ENCODE data around the gene LY9.

GRCh38 chr1:160801836-160802580 is 6.0 kb downstream of the LY9 start:
- TF ChIP-seq, protein P1, sequence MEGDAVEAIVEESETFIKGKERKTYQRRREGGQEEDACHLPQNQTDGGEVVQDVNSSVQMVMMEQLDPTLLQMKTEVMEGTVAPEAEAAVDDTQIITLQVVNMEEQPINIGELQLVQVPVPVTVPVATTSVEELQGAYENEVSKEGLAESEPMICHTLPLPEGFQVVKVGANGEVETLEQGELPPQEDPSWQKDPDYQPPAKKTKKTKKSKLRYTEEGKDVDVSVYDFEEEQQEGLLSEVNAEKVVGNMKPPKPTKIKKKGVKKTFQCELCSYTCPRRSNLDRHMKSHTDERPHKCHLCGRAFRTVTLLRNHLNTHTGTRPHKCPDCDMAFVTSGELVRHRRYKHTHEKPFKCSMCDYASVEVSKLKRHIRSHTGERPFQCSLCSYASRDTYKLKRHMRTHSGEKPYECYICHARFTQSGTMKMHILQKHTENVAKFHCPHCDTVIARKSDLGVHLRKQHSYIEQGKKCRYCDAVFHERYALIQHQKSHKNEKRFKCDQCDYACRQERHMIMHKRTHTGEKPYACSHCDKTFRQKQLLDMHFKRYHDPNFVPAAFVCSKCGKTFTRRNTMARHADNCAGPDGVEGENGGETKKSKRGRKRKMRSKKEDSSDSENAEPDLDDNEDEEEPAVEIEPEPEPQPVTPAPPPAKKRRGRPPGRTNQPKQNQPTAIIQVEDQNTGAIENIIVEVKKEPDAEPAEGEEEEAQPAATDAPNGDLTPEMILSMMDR (IDR thresholded peaks at IDR 0.05; ENCODE audit: low read depth, low read length, missing input control), result no peak
- no peak for TF ChIP-seq RXRA (IDR thresholded peaks at IDR 0.05)
- no peak for TF ChIP-seq TAF1 (conservative IDR thresholded peaks at IDR 0.05)
- TF ChIP-seq JUND (IDR thresholded peaks at IDR 0.05), result no peak
- TF ChIP-seq RAD21 (IDR thresholded peaks at IDR 0.05), result no peak
- TF ChIP-seq, protein P2, sequence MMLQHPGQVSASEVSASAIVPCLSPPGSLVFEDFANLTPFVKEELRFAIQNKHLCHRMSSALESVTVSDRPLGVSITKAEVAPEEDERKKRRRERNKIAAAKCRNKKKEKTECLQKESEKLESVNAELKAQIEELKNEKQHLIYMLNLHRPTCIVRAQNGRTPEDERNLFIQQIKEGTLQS (IDR thresholded peaks at IDR 0.05), result no peak
- TF ChIP-seq, protein P3, sequence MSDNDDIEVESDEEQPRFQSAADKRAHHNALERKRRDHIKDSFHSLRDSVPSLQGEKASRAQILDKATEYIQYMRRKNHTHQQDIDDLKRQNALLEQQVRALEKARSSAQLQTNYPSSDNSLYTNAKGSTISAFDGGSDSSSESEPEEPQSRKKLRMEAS (IDR thresholded peaks at IDR 0.05), result no peak
- no peak for TF ChIP-seq GABPA (IDR thresholded peaks at IDR 0.05 in 1 of 2, conservative IDR thresholded peaks at IDR 0.05 in 1 of 2)
